HEK293 (cell line): ENCODE data around the gene GALNT1.

Source experiments
- CTCF ChIA-PET: fragments of 350-600 bp; formaldehyde crosslinking; extraction: SDS; loops from one replicate; lab custom pipeline; 2021; ENCODE audit warnings: antibody characterized with exemption; lab: Yijun Ruan, JAX
- POLR2A ChIA-PET: fragments of 300-600 bp; formaldehyde crosslinking; extraction: SDS; loops from one replicate; lab custom pipeline; 2020; ENCODE audit warnings: antibody characterized with exemption, inconsistent platforms; lab: Yijun Ruan, JAX
- H3K27ac ChIP-seq: fragments of 200-500 bp; sonication (Bioruptor generic); 2 replicates; pipeline ENCODE4 v1.5.1; 2014; ENCODE audit warnings: low read depth, low read length, control low read depth, inconsistent platforms; ENCODE audit errors: extremely low read depth
- H3K36me3 ChIP-seq, 2 experiments: fragments of 200-500 bp in 1 of 2; sonication (Bioruptor generic) in 1 of 2; 1 replicate in 1 of 2; 2 replicates in 1 of 2; pipeline ENCODE4 v1.5.1; 2014 to 2017; ENCODE audit warnings: inconsistent platforms in 2 of 2, low read length in 2 of 2; ENCODE audit not compliant: control insufficient read depth in 2 of 2, insufficient read depth in 1 of 2
- H3K4me1 ChIP-seq: fragments of 200-500 bp; sonication (Bioruptor generic); 2 replicates; pipeline ENCODE4 v1.5.1; 2014; ENCODE audit warnings: mild to moderate bottlenecking, low read length, inconsistent platforms; ENCODE audit not compliant: control insufficient read depth, insufficient read depth
- H3K4me3 ChIP-seq: 2 replicates; pipeline ENCODE4 v1.5.1; 2011; ENCODE audit warnings: low read depth, mild to moderate bottlenecking, control low read depth, low read length, moderate library complexity
- H3K9me3 ChIP-seq: fragments of 200-500 bp; sonication (Bioruptor generic); 2 replicates; pipeline ENCODE4 v1.5.1; 2014; ENCODE audit warnings: low read depth, low read length, inconsistent platforms; ENCODE audit not compliant: control insufficient read depth, insufficient read depth
- GLI2 ChIP-seq: fragments of 450-650 bp; formaldehyde crosslinking; IDR thresholded peaks from 2 replicates; pipeline ENCODE4; 2017; ENCODE audit warnings: missing biosample characterization, missing genetic modification characterization, low read depth, borderline replicate concordance
- HOXD13 ChIP-seq: sonication (generic); formaldehyde crosslinking; IDR thresholded peaks from 2 replicates; pipeline ENCODE4 v1.8.0; 2022; ENCODE audit warnings: missing genetic modification reagents, borderline replicate concordance
- MZF1 ChIP-seq: fragments of 450-650 bp; formaldehyde crosslinking; IDR thresholded peaks from 2 replicates; pipeline ENCODE4 v1.5.1; 2017; ENCODE audit warnings: missing biosample characterization, missing genetic modification characterization, borderline replicate concordance
- OSR2 ChIP-seq: fragments of 450-650 bp; formaldehyde crosslinking; IDR thresholded peaks from 2 replicates; pipeline ENCODE4 v1.5.1; 2016; ENCODE audit warnings: missing biosample characterization, missing genetic modification characterization
- SCRT2 ChIP-seq: fragments of 450-650 bp; formaldehyde crosslinking; IDR thresholded peaks from 2 replicates; pipeline ENCODE4 v1.5.1; 2016; ENCODE audit warnings: missing biosample characterization, missing genetic modification characterization
- ZBTB21 ChIP-seq: fragments of 450-650 bp; formaldehyde crosslinking; IDR thresholded peaks from 2 replicates; pipeline ENCODE4 v1.5.1; 2017; ENCODE audit warnings: missing biosample characterization, missing genetic modification characterization
- ZFHX2 ChIP-seq: fragments of 450-650 bp; formaldehyde crosslinking; conservative IDR thresholded peaks from 2 replicates; pipeline ENCODE4 v1.5.1; 2016; ENCODE audit warnings: missing biosample characterization, missing genetic modification characterization
- ZNF112 ChIP-seq: fragments of 450-650 bp; formaldehyde crosslinking; IDR thresholded peaks from 2 replicates; pipeline ENCODE4 v1.5.0; 2017; ENCODE audit warnings: missing biosample characterization, missing genetic modification characterization
- ZNF140 ChIP-seq: fragments of 450-650 bp; formaldehyde crosslinking; IDR thresholded peaks from 2 replicates; pipeline ENCODE4 v1.5.1; 2016; ENCODE audit warnings: missing biosample characterization, missing genetic modification characterization
- ZNF19 ChIP-seq: fragments of 450-650 bp; formaldehyde crosslinking; IDR thresholded peaks from 2 replicates; pipeline ENCODE4; 2016; ENCODE audit warnings: missing biosample characterization, missing genetic modification characterization, low read depth
- ZNF214 ChIP-seq: fragments of 450-650 bp; formaldehyde crosslinking; IDR thresholded peaks from 2 replicates; pipeline ENCODE4 v1.5.1; 2017; ENCODE audit warnings: missing biosample characterization, mild to moderate bottlenecking, missing genetic modification characterization, borderline replicate concordance
- ZNF24 ChIP-seq: fragments of 450-650 bp; formaldehyde crosslinking; IDR thresholded peaks from 2 replicates; pipeline ENCODE4 v1.5.1; 2016; ENCODE audit warnings: missing biosample characterization, missing genetic modification characterization
- ZNF302 ChIP-seq: fragments of 450-650 bp; formaldehyde crosslinking; IDR thresholded peaks from 2 replicates; pipeline ENCODE4 v1.5.1; 2016; ENCODE audit warnings: missing biosample characterization, missing genetic modification characterization, low read depth
- ZNF354C ChIP-seq: fragments of 450-650 bp; formaldehyde crosslinking; IDR thresholded peaks from 2 replicates; pipeline ENCODE4 v1.5.1; 2016; ENCODE audit warnings: missing biosample characterization, missing genetic modification characterization, low read depth, borderline replicate concordance
- ZNF48 ChIP-seq: fragments of 450-650 bp; formaldehyde crosslinking; IDR thresholded peaks from 2 replicates; pipeline ENCODE4 v1.5.1; 2016; ENCODE audit warnings: missing biosample characterization, missing genetic modification characterization
- ZNF510 ChIP-seq: fragments of 450-650 bp; formaldehyde crosslinking; IDR thresholded peaks from 2 replicates; pipeline ENCODE4 v1.5.1; 2018; ENCODE audit warnings: mild to moderate bottlenecking, missing genetic modification characterization, missing biosample characterization; ENCODE audit not compliant: insufficient replicate concordance
- ZNF596 ChIP-seq: fragments of 450-650 bp; IDR thresholded peaks from 2 replicates; pipeline ENCODE4 v1.5.0; 2018; ENCODE audit warnings: missing biosample characterization, mild to moderate bottlenecking, missing genetic modification characterization, moderate library complexity
- ZNF600 ChIP-seq: fragments of 450-650 bp; formaldehyde crosslinking; IDR thresholded peaks from 2 replicates; pipeline ENCODE4 v1.5.1; 2016; ENCODE audit warnings: missing biosample characterization, missing genetic modification characterization
- ZNF76 ChIP-seq: fragments of 450-650 bp; formaldehyde crosslinking; IDR thresholded peaks from 2 replicates; pipeline ENCODE4; 2016; ENCODE audit warnings: low read depth, missing biosample characterization, missing genetic modification characterization, borderline replicate concordance
- TF ChIP-seq, protein P1 (sequence below): fragments of 450-650 bp; formaldehyde crosslinking; IDR thresholded peaks from 2 replicates; pipeline ENCODE4 v1.5.0; 2017; ENCODE audit warnings: missing biosample characterization, missing genetic modification characterization, borderline replicate concordance
- TF ChIP-seq, protein P2 (sequence below): sonication (generic); formaldehyde crosslinking; IDR thresholded peaks from 2 replicates; pipeline ENCODE4 v1.8.1; 2022; ENCODE audit warnings: mild to moderate bottlenecking, moderate library complexity, missing genetic modification reagents
- TF ChIP-seq, protein P3 (sequence below): fragments of 450-650 bp; formaldehyde crosslinking; IDR thresholded peaks from 2 replicates; pipeline ENCODE4 v1.5.1; 2016; ENCODE audit warnings: missing biosample characterization, missing genetic modification characterization, low read depth
- TF ChIP-seq, protein P4 (sequence below): fragments of 450-650 bp; IDR thresholded peaks from 2 replicates; pipeline ENCODE4 v1.5.1; 2018; ENCODE audit warnings: missing biosample characterization, missing genetic modification characterization
- TF ChIP-seq, protein P5 (sequence below): fragments of 450-650 bp; IDR thresholded peaks from 2 replicates; pipeline ENCODE4 v1.5.1; 2018; ENCODE audit warnings: missing biosample characterization, mild to moderate bottlenecking, missing genetic modification characterization
- TF ChIP-seq, protein P6 (sequence below): fragments of 450-650 bp; formaldehyde crosslinking; IDR thresholded peaks from 2 replicates; pipeline ENCODE4 v1.5.1; 2016; ENCODE audit warnings: missing biosample characterization, missing genetic modification characterization

Gene GALNT1

DNA sequence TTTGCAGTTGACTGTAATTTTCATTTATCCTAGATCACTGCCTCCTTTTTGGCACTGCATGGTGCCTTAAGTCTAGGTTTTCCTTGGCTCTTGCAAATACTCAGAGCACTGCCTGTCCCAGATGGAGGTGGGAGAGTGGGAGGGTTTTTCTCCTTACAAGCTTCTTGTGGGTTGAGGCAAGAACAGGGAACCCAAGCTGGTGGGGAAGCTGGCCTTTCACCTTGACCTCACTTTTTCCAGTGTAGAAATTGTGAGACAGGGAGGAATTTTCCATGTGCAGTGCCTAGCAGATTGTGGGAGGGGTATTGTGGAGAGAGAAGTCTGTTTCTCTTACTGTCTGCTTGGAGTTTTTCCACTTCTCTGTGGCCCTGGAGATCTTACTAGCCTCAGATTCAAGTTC lies 21.5 kb downstream of the GALNT1 start:
- no peaks in the 10 kb centered on the region for H3K4me1 ChIP-seq
- H3K27ac ChIP-seq = no peak overlapping the region
- no peaks in the 10 kb centered on the region for H3K36me3 ChIP-seq
- no peaks in the 10 kb centered on the region for H3K9me3 ChIP-seq
- H3K4me3 ChIP-seq = no peak overlapping the region
- TF ChIP-seq, protein P1, sequence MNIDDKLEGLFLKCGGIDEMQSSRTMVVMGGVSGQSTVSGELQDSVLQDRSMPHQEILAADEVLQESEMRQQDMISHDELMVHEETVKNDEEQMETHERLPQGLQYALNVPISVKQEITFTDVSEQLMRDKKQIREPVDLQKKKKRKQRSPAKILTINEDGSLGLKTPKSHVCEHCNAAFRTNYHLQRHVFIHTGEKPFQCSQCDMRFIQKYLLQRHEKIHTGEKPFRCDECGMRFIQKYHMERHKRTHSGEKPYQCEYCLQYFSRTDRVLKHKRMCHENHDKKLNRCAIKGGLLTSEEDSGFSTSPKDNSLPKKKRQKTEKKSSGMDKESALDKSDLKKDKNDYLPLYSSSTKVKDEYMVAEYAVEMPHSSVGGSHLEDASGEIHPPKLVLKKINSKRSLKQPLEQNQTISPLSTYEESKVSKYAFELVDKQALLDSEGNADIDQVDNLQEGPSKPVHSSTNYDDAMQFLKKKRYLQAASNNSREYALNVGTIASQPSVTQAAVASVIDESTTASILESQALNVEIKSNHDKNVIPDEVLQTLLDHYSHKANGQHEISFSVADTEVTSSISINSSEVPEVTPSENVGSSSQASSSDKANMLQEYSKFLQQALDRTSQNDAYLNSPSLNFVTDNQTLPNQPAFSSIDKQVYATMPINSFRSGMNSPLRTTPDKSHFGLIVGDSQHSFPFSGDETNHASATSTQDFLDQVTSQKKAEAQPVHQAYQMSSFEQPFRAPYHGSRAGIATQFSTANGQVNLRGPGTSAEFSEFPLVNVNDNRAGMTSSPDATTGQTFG (tag by site-specific recombination) = no peak
- TF ChIP-seq ZNF24 (tag by site-specific recombination) (no peak), ZNF112 (tag by site-specific recombination) (no peak), ZNF354C (tag by site-specific recombination) (no peak), MZF1 (tag by site-specific recombination) (no peak), ZNF76 (tag by site-specific recombination) (no peak), ZNF48 (tag by site-specific recombination) (no peak)
- TF ChIP-seq, protein P2, sequence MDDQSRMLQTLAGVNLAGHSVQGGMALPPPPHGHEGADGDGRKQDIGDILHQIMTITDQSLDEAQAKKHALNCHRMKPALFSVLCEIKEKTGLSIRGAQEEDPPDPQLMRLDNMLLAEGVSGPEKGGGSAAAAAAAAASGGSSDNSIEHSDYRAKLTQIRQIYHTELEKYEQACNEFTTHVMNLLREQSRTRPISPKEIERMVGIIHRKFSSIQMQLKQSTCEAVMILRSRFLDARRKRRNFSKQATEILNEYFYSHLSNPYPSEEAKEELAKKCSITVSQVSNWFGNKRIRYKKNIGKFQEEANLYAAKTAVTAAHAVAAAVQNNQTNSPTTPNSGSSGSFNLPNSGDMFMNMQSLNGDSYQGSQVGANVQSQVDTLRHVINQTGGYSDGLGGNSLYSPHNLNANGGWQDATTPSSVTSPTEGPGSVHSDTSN = no peak
- ChIA-PET CTCF (interaction anchor here (1.0 kb wide), 1 partner anchor 14 kb away, joined by 4 read pairs; no protein-coding TSS in a partner anchor), POLR2A (no interaction called here)

DNA sequence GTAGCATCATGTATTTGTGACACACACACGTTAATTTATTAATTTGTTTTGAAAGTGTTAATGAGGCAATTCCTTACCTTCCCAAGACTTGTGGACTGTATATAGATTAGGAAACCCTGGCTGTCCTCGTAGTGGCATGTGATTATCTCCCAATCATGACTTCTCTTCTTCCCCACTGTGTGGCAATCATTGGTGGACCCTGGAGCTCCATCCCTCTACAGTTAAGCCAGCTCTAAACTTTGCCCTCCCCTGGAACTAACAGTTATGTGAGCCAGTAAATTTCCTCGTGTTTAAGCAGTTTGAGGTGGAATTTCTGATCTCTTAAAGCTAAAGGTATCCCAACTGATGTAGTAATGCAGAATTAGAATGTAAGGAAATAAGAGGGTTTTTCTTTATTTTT lies 22.0 kb downstream of the GALNT1 start:
- ChIA-PET POLR2A (no interaction called here), CTCF (interaction anchor here (0.5 kb wide), 1 partner anchor 462 kb away, joined by 6 read pairs; no protein-coding TSS in a partner anchor)
- Histone ChIP-seq H3K9me3 (no peaks in the 10 kb centered on the region), H3K27ac (no peak overlapping the region), H3K4me3 (no peak overlapping the region), H3K36me3 (no peaks in the 10 kb centered on the region), H3K4me1 (no peaks in the 10 kb centered on the region)
- TF ChIP-seq, protein P3, sequence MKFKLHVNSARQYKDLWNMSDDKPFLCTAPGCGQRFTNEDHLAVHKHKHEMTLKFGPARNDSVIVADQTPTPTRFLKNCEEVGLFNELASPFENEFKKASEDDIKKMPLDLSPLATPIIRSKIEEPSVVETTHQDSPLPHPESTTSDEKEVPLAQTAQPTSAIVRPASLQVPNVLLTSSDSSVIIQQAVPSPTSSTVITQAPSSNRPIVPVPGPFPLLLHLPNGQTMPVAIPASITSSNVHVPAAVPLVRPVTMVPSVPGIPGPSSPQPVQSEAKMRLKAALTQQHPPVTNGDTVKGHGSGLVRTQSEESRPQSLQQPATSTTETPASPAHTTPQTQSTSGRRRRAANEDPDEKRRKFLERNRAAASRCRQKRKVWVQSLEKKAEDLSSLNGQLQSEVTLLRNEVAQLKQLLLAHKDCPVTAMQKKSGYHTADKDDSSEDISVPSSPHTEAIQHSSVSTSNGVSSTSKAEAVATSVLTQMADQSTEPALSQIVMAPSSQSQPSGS (tag by site-specific recombination) = no peak
- TF ChIP-seq ZFHX2 (tag by site-specific recombination) (no peak), ZNF600 (tag by site-specific recombination) (no peak), ZNF596 (tag by site-specific recombination) (no peak), OSR2 (no peak), ZBTB21 (tag by site-specific recombination) (no peak), ZNF214 (tag by site-specific recombination) (no peak), ZNF19 (no peak), HOXD13 (CRISPR knock-in tag) (no peak), GLI2 (tag by site-specific recombination) (no peak), SCRT2 (tag by site-specific recombination) (no peak), ZNF140 (tag by site-specific recombination) (no peak), ZNF302 (tag by site-specific recombination) (no peak), ZNF510 (tag by site-specific recombination) (no peak)
- TF ChIP-seq, protein P4, sequence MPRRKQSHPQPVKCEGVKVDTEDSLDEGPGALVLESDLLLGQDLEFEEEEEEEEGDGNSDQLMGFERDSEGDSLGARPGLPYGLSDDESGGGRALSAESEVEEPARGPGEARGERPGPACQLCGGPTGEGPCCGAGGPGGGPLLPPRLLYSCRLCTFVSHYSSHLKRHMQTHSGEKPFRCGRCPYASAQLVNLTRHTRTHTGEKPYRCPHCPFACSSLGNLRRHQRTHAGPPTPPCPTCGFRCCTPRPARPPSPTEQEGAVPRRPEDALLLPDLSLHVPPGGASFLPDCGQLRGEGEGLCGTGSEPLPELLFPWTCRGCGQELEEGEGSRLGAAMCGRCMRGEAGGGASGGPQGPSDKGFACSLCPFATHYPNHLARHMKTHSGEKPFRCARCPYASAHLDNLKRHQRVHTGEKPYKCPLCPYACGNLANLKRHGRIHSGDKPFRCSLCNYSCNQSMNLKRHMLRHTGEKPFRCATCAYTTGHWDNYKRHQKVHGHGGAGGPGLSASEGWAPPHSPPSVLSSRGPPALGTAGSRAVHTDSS (tag by site-specific recombination) = no peak
- TF ChIP-seq, protein P5, sequence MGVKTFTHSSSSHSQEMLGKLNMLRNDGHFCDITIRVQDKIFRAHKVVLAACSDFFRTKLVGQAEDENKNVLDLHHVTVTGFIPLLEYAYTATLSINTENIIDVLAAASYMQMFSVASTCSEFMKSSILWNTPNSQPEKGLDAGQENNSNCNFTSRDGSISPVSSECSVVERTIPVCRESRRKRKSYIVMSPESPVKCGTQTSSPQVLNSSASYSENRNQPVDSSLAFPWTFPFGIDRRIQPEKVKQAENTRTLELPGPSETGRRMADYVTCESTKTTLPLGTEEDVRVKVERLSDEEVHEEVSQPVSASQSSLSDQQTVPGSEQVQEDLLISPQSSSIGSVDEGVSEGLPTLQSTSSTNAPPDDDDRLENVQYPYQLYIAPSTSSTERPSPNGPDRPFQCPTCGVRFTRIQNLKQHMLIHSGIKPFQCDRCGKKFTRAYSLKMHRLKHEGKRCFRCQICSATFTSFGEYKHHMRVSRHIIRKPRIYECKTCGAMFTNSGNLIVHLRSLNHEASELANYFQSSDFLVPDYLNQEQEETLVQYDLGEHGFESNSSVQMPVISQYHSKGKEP (tag by site-specific recombination) = no peak
- TF ChIP-seq, protein P6, sequence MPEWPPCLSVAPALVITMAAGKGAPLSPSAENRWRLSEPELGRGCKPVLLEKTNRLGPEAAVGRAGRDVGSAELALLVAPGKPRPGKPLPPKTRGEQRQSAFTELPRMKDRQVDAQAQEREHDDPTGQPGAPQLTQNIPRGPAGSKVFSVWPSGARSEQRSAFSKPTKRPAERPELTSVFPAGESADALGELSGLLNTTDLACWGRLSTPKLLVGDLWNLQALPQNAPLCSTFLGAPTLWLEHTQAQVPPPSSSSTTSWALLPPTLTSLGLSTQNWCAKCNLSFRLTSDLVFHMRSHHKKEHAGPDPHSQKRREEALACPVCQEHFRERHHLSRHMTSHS = no peak
